Immature natural killer cell (primary cell): ENCODE results near the gene NYNRIN. TPM values are rescaled to one million over a fixed set of nuclear protein-coding genes. Genes with fewer than 3 reads are reported as not detected.

Source experiments
- DNase-seq, 3 donors: peaks; one replicate each; pipeline ENCODE4 v3.0.0; 2022; ENCODE audit warnings: mixed read lengths in 1 of 3
- H3K27ac Mint-ChIP-seq, 6 donors: one replicate each; pipeline ENCODE4 v1.8.0; 2020; ENCODE audit warnings: mixed read lengths in 6 of 6, mild to moderate bottlenecking in 5 of 6, inconsistent platforms in 4 of 6, moderate library complexity in 3 of 6
- H3K27me3 Mint-ChIP-seq, 3 donors: one replicate each; pipeline ENCODE4 v1.8.0; 2020 to 2021; ENCODE audit warnings: low read depth in 3 of 3, mild to moderate bottlenecking in 3 of 3, mixed read lengths in 3 of 3, moderate library complexity in 3 of 3, inconsistent platforms in 1 of 3
- H3K36me3 Mint-ChIP-seq, 3 donors: one replicate each; pipeline ENCODE4 v1.8.0; 2020; ENCODE audit warnings: mixed read lengths in 3 of 3, inconsistent platforms in 2 of 3, mild to moderate bottlenecking in 2 of 3
- H3K4me1 Mint-ChIP-seq, 2 donors: one replicate each; pipeline ENCODE4 v1.8.0; 2020; ENCODE audit warnings: inconsistent platforms in 2 of 2, mild to moderate bottlenecking in 2 of 2, mixed read lengths in 2 of 2, moderate library complexity in 1 of 2
- H3K4me3 Mint-ChIP-seq, 5 donors: one replicate each; pipeline ENCODE4 v1.8.0; 2020; ENCODE audit warnings: mild to moderate bottlenecking in 5 of 5, mixed read lengths in 5 of 5, inconsistent platforms in 3 of 5, moderate library complexity in 3 of 5
- H3K9me3 Mint-ChIP-seq, 6 donors: one replicate each; pipeline ENCODE4 v1.8.0; 2020; ENCODE audit warnings: mild to moderate bottlenecking in 6 of 6, mixed read lengths in 6 of 6, inconsistent platforms in 4 of 6, moderate library complexity in 3 of 6
- polyA plus RNA-seq, 3 donors: library from polyadenylated mRNA; unstranded; fragments of 300-500 nt; fragmentation: Illumina TruSeq; gene quantifications; one replicate each; pipeline ENCODE4 v1.2.3, GENCODE V29; 2021

NYNRIN gene
- polyA plus RNA-seq, 3 donors from 2014 or later: 0.18 TPM; not detected in 1

- Mint-ChIP-seq H3K9me3 (no peaks in the 10 kb centered on the region), H3K27me3 (peaks cover 3 to 12% (median 8%) of the 10 kb centered on the region in 3 donors), H3K27ac (peak overlapping the region; percentile 82 to 97 (median 87)), H3K36me3 (peaks cover 4 to 22% (median 18%) of the 10 kb centered on the region in 3 donors), H3K4me3 (peak overlapping the region; percentile 86 to 89 (median 87)), H3K4me1 (peaks cover 22 to 26% of the 10 kb centered on the region in 2 donors)
- peak; percentile 44 to 58 (median 53) for DNase-seq
Observed at GRCh38 chr14:24430682-24431568, 32.1 kb downstream of the NYNRIN start.

GRCh38 chr14:24431569-24432258, 32.9 kb downstream of the NYNRIN start:
- H3K27me3 Mint-ChIP-seq: peaks cover 3 to 12% (median 8%) of the 10 kb centered on the region in 3 donors
- H3K27ac Mint-ChIP-seq: peak overlapping the region; percentile 82 to 97 (median 87)
- peak overlapping the region; percentile 77 to 89 (median 87) for H3K4me3 Mint-ChIP-seq
- DNase-seq: peak; percentile 83 to 89 (median 86)
- no peaks in the 10 kb centered on the region for H3K9me3 Mint-ChIP-seq
- H3K36me3 Mint-ChIP-seq: peaks cover 4 to 26% (median 21%) of the 10 kb centered on the region in 3 donors
- H3K4me1 Mint-ChIP-seq: peaks cover 24 to 29% of the 10 kb centered on the region in 2 donors

- H3K4me3 Mint-ChIP-seq: peak overlapping the region in 1 of 5 donors; percentile 88
- peaks cover 3 to 14% (median 8%) of the 10 kb centered on the region in 3 donors for H3K27me3 Mint-ChIP-seq
- DNase-seq: no peak
- H3K4me1 Mint-ChIP-seq: peaks cover 32 to 37% of the 10 kb centered on the region in 2 donors
- H3K27ac Mint-ChIP-seq: peak overlapping the region in 4 of 6 donors; percentile 52 to 97 (median 70)
- peaks cover 4 to 29% (median 22%) of the 10 kb centered on the region in 3 donors for H3K36me3 Mint-ChIP-seq
- H3K9me3 Mint-ChIP-seq: no peaks in the 10 kb centered on the region
Observed at GRCh38 chr14:24432259-24433131, 33.7 kb downstream of the NYNRIN start.

- peaks cover 47% of the 10 kb centered on the region in 2 donors for H3K4me1 Mint-ChIP-seq
Observed at GRCh38 chr14:24434036-24434435, 35.2 kb downstream of the NYNRIN start.

DNA sequence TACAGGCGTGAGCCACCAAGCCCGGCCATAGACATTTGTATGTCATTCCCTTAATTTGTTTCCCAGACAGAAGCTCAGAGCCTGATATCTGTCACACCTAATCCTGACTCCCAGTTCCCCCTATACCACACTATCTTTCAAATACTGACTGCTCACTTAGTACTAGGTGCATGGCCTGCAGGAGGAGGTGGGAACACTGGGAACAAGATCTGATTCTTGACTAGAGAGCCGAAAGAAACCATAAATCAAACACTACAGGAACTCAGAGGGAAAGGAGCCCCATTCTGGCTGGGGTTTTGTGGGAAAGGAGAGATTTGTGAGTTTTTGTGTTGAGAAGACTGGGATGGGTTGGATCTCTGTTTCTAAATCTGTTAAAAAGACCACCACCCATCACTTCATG, 35.9 kb downstream of the NYNRIN start:
- peaks cover 13 to 47% (median 22%) of the 10 kb centered on the region in 3 donors for H3K36me3 Mint-ChIP-seq
- H3K4me3 Mint-ChIP-seq: no peak overlapping the region
- DNase-seq: no peak
- peaks cover 47 to 50% of the 10 kb centered on the region in 2 donors for H3K4me1 Mint-ChIP-seq
- H3K27ac Mint-ChIP-seq: peak overlapping the region in 4 of 6 donors; percentile 49 to 65 (median 60)
- H3K27me3 Mint-ChIP-seq: peaks cover 3 to 10% (median 5%) of the 10 kb centered on the region in 3 donors
- H3K9me3 Mint-ChIP-seq: no peaks in the 10 kb centered on the region

More at GRCh38 chr14:24434036-24434435, 35.2 kb downstream of the NYNRIN start:
- no peak overlapping the region for H3K27ac Mint-ChIP-seq
- H3K9me3 Mint-ChIP-seq: no peaks in the 10 kb centered on the region
- H3K4me3 Mint-ChIP-seq: no peak overlapping the region
- DNase-seq: no peak
- peaks cover 3 to 15% (median 8%) of the 10 kb centered on the region in 3 donors for H3K27me3 Mint-ChIP-seq
- H3K36me3 Mint-ChIP-seq: peaks cover 9 to 40% (median 22%) of the 10 kb centered on the region in 3 donors

- Mint-ChIP-seq H3K4me3 (no peak overlapping the region), H3K4me1 (peaks cover 48 to 56% of the 10 kb centered on the region in 2 donors), H3K9me3 (no peaks in the 10 kb centered on the region), H3K36me3 (peaks cover 15 to 49% (median 22%) of the 10 kb centered on the region in 3 donors), H3K27ac (peak overlapping the region in 5 of 6 donors; percentile 6 to 58 (median 54)), H3K27me3 (peaks cover 3 to 9% (median 5%) of the 10 kb centered on the region in 3 donors)
- no peak for DNase-seq
Observed at GRCh38 chr14:24435192-24435810, 36.5 kb downstream of the NYNRIN start.

GRCh38 chr14:24435998-24436354, 37.2 kb downstream of the NYNRIN start:
- peaks cover 3 to 9% (median 4%) of the 10 kb centered on the region in 3 donors for H3K27me3 Mint-ChIP-seq
- peaks cover 47 to 58% of the 10 kb centered on the region in 2 donors for H3K4me1 Mint-ChIP-seq
- peak overlapping the region in 2 of 6 donors; percentile 54 to 71 for H3K27ac Mint-ChIP-seq
- no peaks in the 10 kb centered on the region for H3K9me3 Mint-ChIP-seq
- H3K36me3 Mint-ChIP-seq: peaks cover 15 to 52% (median 22%) of the 10 kb centered on the region in 3 donors
- DNase-seq: no peak
- H3K4me3 Mint-ChIP-seq: no peak overlapping the region

DNA sequence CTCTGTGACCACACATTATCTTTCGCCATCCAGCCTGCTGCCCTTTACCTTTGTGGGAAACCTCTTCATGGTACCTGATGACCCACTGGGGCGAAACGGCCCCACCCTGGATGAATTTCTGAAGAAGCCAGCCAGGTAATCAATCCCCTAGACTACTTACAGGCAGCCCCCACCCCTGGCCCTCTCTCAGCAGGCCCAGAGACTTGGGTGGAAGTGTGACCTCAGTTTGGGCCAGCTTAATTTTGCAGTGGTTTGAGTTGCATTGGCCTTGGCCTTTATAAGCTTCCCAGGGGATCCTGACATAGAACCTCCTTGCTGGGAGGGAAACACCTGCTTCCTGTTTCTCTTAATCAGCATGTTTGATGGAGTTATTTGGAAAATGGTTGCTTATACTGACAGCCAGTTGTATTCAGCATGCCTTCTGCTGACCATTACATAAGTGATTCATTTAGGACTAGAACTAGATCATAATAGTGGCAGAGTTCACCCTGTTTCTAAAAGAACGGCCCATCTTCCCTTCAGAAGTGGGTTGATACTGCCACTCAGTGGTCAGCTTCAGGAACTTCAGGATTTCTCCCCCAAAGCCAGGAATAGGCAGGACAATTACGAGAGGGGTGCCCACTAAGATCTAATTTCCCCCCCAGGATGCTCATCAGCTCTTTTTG, 37.7 kb downstream of the NYNRIN start:
- H3K4me3 Mint-ChIP-seq: peak overlapping the region in 1 of 5 donors; percentile 46
- H3K27me3 Mint-ChIP-seq: peaks cover 3 to 6% (median 4%) of the 10 kb centered on the region in 3 donors
- H3K4me1 Mint-ChIP-seq: peaks cover 47 to 58% of the 10 kb centered on the region in 2 donors
- H3K27ac Mint-ChIP-seq: peak overlapping the region; percentile 33 to 80 (median 72)
- DNase-seq: peak; percentile 49 to 61 (median 59)
- H3K36me3 Mint-ChIP-seq: peaks cover 15 to 52% (median 22%) of the 10 kb centered on the region in 3 donors
- no peaks in the 10 kb centered on the region for H3K9me3 Mint-ChIP-seq

DNA sequence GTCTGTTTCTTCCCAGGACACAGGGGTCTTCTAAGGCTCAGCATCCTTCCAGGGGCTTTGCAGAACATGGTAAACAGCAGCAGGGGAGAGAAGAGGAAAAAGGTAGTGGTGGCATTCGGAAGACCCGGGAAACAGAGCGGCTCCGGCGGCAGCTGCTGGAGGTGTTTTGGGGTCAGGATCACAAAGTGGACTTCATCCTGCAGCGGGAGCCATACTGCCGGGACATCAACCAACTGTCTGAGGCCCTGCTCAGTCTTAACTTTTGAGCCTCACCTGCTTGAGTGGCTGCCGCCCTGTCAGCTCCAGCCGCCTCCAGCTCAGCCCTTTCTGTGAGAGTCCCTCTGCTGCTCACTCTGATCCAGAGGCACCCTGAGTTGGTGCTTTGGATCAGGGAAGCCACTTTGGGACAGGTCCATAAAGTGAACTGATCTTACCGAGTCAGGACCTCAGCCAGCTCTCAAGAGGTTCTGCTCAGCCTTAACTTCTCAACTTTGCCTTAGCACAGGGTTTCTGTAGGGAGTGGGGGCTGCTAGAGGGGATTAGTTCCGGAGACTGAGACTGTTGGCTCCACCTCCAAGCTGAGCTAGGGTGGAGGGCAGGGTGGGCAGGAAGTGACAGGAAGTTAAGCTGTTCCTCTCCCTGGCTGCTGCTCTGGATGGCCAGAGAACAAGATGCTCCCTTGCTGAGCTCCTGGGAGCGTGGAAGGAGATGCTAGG, 38.4 kb downstream of the NYNRIN start:
- peaks cover 49 to 58% of the 10 kb centered on the region in 2 donors for H3K4me1 Mint-ChIP-seq
- H3K9me3 Mint-ChIP-seq: no peaks in the 10 kb centered on the region
- no peak for DNase-seq
- peaks cover 1 to 3% (median 3%) of the 10 kb centered on the region in 3 donors for H3K27me3 Mint-ChIP-seq
- H3K4me3 Mint-ChIP-seq: peak overlapping the region in 1 of 5 donors; percentile 46
- H3K27ac Mint-ChIP-seq: peak overlapping the region; percentile 33 to 80 (median 75)
- peaks cover 11 to 47% (median 18%) of the 10 kb centered on the region in 3 donors for H3K36me3 Mint-ChIP-seq

DNA sequence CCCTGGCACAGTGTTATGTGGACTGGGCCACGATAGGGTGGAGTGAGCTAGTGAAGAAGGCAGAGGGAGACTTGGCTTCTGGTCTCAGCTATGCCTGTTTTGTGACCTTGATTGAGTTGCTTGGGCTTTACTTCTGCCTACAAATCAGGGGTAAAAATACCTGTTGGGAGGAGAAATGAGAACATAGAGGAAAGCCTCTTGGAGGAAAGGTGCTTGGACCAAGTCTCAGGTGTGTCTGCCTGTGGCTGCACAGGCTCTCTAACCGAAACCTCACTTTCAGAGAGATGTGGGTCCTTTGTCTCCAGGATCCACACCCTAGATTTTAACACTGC, 38.9 kb downstream of the NYNRIN start:
- no peak for DNase-seq
- peak overlapping the region; percentile 55 to 79 (median 68) for H3K27ac Mint-ChIP-seq
- H3K27me3 Mint-ChIP-seq: peaks cover 5 to 8% (median 8%) of the 10 kb centered on the region in 3 donors
- peaks cover 11 to 46% (median 18%) of the 10 kb centered on the region in 3 donors for H3K36me3 Mint-ChIP-seq
- H3K4me3 Mint-ChIP-seq: no peak overlapping the region
- H3K9me3 Mint-ChIP-seq: no peaks in the 10 kb centered on the region
- H3K4me1 Mint-ChIP-seq: peaks cover 54 to 63% of the 10 kb centered on the region in 2 donors

GRCh38 chr14:24438223-24439097, 39.7 kb downstream of the NYNRIN start:
- peaks cover 11 to 40% (median 13%) of the 10 kb centered on the region in 3 donors for H3K36me3 Mint-ChIP-seq
- peaks cover 5 to 10% (median 9%) of the 10 kb centered on the region in 3 donors for H3K27me3 Mint-ChIP-seq
- H3K27ac Mint-ChIP-seq: peak overlapping the region; percentile 25 to 79 (median 51)
- peaks cover 0 to 2% (median 0%) of the 10 kb centered on the region in 6 donors for H3K9me3 Mint-ChIP-seq
- H3K4me3 Mint-ChIP-seq: no peak overlapping the region
- no peak for DNase-seq
- H3K4me1 Mint-ChIP-seq: peaks cover 62 to 64% of the 10 kb centered on the region in 2 donors
